Anterior cingulate cortex (tissue), 58 donors: ENCODE results near the gene CARF.
A peak's percentile ranks its signal among the peaks of the same experiment; 100 is the strongest.
"Not testable (repeated sequence)": the region's sequence is repeated elsewhere in the genome, so short reads cannot be mapped to it uniquely, and the experiment has no call there.

Source experiments
- DNase-seq, 58 donors: peaks; one replicate each; lab custom pipeline; 2025; lab: John Stamatoyannopoulos, UW

The CARF gene, protein sequence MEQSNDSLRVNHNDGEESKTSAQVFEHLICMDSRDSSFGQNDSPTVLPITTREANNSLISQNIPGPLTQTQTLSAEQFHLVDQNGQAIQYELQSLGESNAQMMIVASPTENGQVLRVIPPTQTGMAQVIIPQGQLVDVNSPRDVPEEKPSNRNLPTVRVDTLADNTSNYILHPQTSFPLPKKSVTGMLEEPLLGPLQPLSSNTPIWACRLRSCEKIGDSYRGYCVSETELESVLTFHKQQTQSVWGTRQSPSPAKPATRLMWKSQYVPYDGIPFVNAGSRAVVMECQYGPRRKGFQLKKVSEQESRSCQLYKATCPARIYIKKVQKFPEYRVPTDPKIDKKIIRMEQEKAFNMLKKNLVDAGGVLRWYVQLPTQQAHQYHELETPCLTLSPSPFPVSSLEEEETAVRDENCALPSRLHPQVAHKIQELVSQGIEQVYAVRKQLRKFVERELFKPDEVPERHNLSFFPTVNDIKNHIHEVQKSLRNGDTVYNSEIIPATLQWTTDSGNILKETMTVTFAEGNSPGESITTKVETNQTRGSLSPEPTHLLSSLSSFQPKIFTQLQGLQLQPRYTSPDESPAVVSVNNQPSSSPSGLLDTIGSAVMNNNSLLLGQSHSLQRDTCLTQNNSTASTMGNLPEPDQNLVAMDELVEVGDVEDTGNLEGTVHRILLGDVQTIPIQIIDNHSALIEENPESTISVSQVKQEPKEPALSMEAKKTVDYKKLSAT

DNA sequence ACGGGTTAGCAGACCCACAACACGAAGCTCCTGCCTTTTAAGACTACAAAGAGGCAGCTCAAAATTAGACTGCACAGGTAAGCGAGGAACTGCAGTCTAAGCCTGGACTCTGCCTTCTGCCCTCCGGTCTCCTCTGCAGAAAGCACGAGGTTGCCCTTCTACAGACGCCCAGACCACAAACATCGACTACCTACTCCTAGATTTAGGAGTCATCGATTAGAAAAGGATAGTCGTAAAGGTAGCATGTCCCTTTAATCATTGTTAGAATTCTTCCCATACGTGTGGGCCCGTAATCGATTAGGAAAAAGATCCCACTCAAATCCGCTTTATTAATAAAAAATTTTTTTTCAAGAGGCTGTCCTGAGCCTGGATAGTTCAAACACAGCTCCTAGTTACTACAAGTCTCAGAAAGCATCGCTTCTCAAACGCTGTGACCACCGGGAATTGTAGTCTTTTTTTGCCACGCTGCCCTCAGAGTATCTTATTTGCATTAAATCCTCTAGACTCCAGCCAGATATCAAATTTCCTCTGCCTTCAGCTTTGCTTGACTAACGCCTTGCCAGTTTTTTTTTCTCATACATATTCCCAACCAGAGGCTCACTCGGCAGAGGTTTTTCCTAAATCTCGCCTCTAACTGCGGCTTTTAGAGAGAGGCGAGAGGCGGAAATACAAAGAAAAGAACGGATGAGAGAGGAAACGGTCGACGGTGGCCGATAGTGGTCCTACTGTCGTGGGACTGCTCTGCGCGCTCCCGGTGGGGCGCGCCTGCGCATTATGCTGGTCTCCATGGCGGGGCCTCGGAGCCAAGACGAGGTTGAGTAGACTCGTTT is at the start of gene CARF, which contains the start of gene WDR12:
Gene CARF, plus strand, starts transcription at position 764 of the 830 bp plus-strand sequence. CDS start 29,628 bp downstream, outside the sequence.
Gene WDR12, minus strand, starts transcription at position 162 of the 830 bp plus-strand sequence. CDS start 197 bp downstream, outside the sequence.
- DNase-seq = peak in 57 of 58 donors; percentile 41 to 96 (median 88)

DNA sequence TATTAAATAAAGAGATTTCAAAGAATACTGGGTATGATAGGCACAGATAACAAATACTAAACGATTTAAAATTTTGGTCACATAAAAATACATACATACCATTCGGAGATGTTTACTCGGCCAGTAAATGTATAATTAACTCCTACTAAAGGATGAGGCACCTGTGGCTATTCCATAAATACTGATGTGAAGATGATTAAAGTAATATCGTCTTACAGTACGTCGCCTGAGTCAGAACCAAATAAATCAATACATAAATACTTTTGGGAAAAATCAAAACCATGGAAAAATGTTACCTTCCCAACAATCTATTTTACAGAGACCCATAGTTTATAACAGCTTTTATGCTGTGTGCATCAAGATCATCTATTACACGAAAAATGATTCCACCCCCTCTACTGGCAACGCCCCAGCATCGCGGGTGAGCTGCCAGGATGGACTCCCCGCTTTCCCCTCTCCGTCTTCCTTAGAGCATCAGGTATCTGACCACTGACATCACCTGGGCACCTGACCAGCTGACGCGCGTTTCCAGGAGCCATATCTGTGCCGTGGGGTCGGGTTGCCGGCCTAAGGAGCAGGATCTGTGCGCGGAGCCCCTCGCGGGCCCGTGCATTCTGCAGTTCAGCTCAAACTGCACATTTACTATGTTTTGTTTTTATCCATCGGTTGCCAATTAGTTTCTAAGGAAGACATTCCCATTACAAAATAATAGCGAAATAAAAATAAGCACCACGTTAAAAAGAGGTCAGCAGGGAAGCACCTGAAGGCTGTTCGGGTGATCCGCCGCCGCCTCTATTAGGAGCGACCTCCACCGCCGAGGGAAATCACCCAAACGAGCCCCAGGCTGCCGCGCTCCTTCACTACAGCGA is 41.4 kb upstream of the CARF start:
- DNase-seq = peak in 57 of 58 donors; percentile 5 to 74 (median 35)

DNA sequence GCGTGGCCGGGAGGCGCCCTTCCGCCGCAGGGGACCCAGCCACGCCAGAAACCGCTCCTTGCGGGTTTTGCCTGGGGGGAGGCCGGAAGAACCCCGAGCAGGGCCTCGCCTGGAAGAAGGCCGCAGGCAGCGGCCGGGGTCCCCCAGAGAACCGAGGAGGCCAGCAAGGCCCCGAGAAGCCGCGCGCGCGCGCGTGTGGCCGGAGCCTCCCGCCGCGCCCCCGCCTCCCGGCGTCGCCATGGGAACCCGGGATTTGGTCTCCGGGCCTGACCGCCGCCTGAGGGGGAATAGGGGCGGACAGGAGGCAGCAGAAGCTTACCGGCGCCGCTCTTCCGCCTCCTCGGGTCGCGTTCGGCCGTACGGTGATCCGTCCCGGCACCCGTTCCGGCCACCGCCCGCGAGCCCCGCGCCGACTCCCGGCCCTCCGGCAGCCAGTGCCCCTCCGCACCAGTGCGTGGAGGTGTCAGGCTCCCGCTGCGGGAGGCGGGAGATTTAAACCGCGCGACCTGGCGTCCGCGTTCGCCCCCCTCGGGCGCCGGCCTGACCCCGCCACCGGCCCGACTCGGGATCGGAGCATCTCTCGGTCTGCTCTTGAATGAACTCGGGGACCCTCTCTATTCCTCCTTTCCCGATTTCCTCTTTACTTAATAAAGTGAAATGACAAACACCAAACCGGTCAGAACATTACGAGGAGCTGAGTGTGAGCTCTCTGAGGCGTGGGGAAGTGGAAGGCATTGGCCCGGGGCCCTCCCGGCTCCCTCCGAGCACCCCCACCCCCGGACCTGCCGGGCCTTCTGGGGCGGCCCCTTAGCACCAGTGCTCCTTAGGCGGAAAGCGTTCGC is 40.6 kb upstream of the CARF start, which contains the start of gene ICA1L:
Gene ICA1L, minus strand, starts transcription at position 467 of the 842 bp plus-strand sequence. CDS start 42,757 bp downstream, outside the sequence.
- DNase-seq = peak in 55 of 58 donors; percentile 11 to 87 (median 61)

- no peak for DNase-seq
Measured at GRCh38 chr2:202877699-202878098, 34.4 kb upstream of the CARF start.

GRCh38 chr2:202881570-202881969 is 30.5 kb upstream of the CARF start:
- DNase-seq = no peak

- no peak for DNase-seq
Measured at GRCh38 chr2:202883987-202884675, 27.9 kb upstream of the CARF start.

DNA sequence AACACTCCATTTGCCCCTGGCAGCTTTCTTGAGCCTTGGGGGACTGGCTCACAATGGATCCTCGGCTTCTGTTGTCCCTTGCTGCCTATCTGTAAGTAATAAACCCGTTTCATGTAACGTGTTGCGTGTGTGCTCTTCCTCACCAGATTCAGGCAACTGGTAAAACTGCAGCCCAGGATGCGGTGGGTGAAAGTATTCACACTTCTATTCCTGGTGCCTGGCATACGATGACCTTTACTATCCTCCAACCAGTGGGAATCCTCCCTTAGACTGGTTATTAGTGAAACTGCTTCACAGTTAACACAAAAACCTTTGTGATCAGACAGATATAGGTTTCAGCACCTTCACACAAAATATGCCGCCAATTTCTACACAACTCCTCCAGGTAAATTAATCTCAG is 26.9 kb upstream of the CARF start:
- DNase-seq = no peak

DNA sequence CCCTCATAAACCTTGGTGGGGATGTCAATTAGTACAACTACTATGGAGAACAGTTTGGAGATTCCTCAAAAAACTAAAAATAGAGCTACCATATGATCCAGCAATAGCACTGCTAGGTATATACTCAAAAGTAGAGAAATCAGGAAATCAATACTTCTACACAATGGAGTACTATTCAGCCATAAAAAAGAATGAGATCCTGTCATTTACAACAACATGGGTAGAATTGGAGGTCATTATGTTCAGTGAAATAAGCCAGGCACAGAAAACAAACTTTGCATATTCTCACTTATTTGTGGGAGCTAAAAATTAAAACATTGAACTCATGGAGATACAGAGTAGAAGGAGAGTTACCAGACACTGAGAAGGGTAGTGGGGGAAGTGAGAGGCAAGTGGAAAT is 6.6 kb upstream of the CARF start:
- not testable (repeated sequence) for DNase-seq

DNA sequence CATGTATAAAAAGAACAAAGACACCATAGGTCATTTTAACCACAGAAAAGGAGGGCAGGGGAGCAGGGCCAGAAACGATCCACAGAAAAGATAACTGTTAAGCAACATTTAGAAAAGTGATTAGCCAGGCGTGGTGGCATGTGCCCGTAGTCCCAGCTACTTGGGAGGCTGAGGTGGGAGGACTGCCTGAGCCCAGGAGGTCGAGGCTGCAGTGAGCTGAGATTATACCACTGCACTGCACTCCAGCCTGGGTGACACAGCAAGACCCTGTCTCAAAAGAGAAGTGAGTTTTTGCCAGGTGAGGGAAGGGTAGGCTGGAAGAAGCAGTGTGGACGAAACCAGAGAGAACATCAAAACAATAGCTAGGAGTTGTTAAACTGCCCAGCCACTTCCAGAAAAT is 3.9 kb upstream of the CARF start:
- DNase-seq = no peak

GRCh38 chr2:202909394-202910192 is 2.5 kb upstream of the CARF start:
- no peak for DNase-seq

DNA sequence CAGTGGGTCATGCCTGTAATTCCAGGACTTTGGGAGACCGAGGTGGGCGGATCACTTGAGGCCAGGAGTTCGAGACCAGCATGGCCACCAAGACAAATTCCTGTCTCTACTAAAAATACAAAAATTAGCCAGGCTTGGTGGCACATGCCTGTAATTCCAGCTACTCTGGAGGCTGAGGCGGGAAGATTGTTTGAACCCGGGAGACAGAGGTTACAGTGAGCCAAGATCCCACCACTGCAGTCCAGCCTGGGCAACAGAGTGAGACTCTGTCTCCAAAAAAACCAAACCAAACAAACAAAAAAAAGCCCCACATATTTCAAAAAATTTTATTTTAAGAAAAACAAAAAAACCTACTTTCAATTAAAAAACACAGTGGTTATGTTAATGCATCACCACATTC is 1.8 kb upstream of the CARF start:
- DNase-seq = not testable (repeated sequence)

GRCh38 chr2:202910698-202911097 is 1.4 kb upstream of the CARF start:
- DNase-seq = no peak

- no peak for DNase-seq
Measured at GRCh38 chr2:202911203-202911511, 918 bp upstream of the CARF start.

- not testable (repeated sequence) for DNase-seq
Measured at GRCh38 chr2:202912342-202913201, 497 bp downstream of the CARF start.

DNA sequence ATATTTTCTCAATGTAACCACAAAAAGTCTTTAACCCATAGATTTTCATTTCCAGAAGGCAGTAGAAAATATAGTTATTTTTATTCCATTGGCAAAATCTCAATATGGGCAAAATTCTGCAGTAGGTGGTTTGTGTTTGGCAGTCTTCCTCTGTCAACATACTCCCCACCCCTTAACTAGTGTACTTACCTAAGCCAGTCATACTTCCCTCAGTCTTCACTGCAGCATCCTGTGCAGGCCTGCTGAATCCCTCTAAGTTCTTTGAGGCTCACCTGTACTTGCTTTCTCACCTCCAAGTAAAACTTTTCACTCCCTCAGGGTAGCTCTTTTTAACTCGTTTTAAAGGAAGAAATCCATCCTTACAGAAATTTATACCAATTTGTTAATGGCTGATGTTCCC is 6.8 kb downstream of the CARF start:
- no peak for DNase-seq

- DNase-seq = no peak
Measured at GRCh38 chr2:202932425-202933138, 20.5 kb downstream of the CARF start.
